Middle frontal gyrus (tissue), 1 donor: ENCODE measurements around the gene SERP1.

ENCODE experiments used
- DNase-seq: peaks from one replicate; pipeline ENCODE4 v3.0.0-alpha.2; 2015; ENCODE audit warnings: low spot score; ENCODE audit errors: extremely low spot score

Gene SERP1

GRCh38 chr3:150546226-150547044 is at the start of gene SERP1, which contains the start of gene EIF2A:
Gene SERP1, minus strand, starts transcription at chr3:150546496. Its CDS starts 361 bp downstream, at chr3:150546135.
Gene EIF2A, plus strand, starts transcription at chr3:150546787. Its CDS starts 16 bp downstream, at chr3:150546803.
- DNase-seq: peak; percentile 100

GRCh38 chr3:150594150-150594549 is 47.9 kb upstream of the SERP1 start:
- DNase-seq: no peak

- DNase-seq: no peak
Observed at GRCh38 chr3:150589759-150590158, 43.5 kb upstream of the SERP1 start.

- no peak for DNase-seq
Observed at GRCh38 chr3:150588027-150588830, 41.9 kb upstream of the SERP1 start.

GRCh38 chr3:150583028-150583427 is 36.7 kb upstream of the SERP1 start:
- DNase-seq: no peak

- no peak for DNase-seq
Observed at GRCh38 chr3:150582620-150583019, 36.3 kb upstream of the SERP1 start.

- DNase-seq: no peak
Observed at GRCh38 chr3:150581174-150581573, 34.9 kb upstream of the SERP1 start.

GRCh38 chr3:150577855-150578254 is 31.6 kb upstream of the SERP1 start:
- DNase-seq: no peak

- DNase-seq: no peak
Observed at GRCh38 chr3:150567328-150567727, 21.0 kb upstream of the SERP1 start.

- no peak for DNase-seq
Observed at GRCh38 chr3:150564243-150564642, 17.9 kb upstream of the SERP1 start.

GRCh38 chr3:150557725-150558124 is 11.4 kb upstream of the SERP1 start:
- no peak for DNase-seq

GRCh38 chr3:150556792-150557191 is 10.5 kb upstream of the SERP1 start:
- no peak for DNase-seq

- DNase-seq: no peak
Observed at GRCh38 chr3:150555859-150556436, 9.7 kb upstream of the SERP1 start.

GRCh38 chr3:150547045-150547741 is 897 bp upstream of the SERP1 start:
- no peak for DNase-seq

- DNase-seq: no peak
Observed at GRCh38 chr3:150545419-150546225, 674 bp downstream of the SERP1 start.

GRCh38 chr3:150544726-150545125 is 1.6 kb downstream of the SERP1 start:
- DNase-seq: no peak

- no peak for DNase-seq
Observed at GRCh38 chr3:150544041-150544440, 2.3 kb downstream of the SERP1 start.

GRCh38 chr3:150543531-150543930 is 2.8 kb downstream of the SERP1 start:
- no peak for DNase-seq

- DNase-seq: no peak
Observed at GRCh38 chr3:150543128-150543527, 3.2 kb downstream of the SERP1 start.

- DNase-seq: no peak
Observed at GRCh38 chr3:150540991-150541390, 5.3 kb downstream of the SERP1 start.

GRCh38 chr3:150540297-150540696 is 6.0 kb downstream of the SERP1 start:
- DNase-seq: no peak
